Upper lobe of left lung (tissue), 6 donors: ENCODE data around the gene HSPBP1. TPM values are rescaled to one million over a fixed set of nuclear protein-coding genes. Genes with fewer than 3 reads are reported as not detected.
A peak's percentile ranks its signal among the peaks of the same experiment; 100 is the strongest.

Experiments
- ATAC-seq, 2 donors: fragments of 200-7000 bp; cut with Tn5 transposase; one replicate each; pipeline ENCODE4 v1.9.1; 2022; ENCODE audit warnings: mild to moderate bottlenecking in 2 of 2, moderate library complexity in 2 of 2; ENCODE audit not compliant: low FRiP score in 2 of 2
- DNase-seq, 2 donors: peaks; one replicate each; pipeline ENCODE4 v3.0.0-alpha.2; 2019 to 2020
- H3K27ac ChIP-seq, 4 donors: fragments of 200-600 bp; sonication (generic); one replicate each; pipeline ENCODE4 v1.5.1; 2016 to 2019
- H3K27me3 ChIP-seq, 4 donors: fragments of 200-600 bp; sonication (generic); one replicate each; pipeline ENCODE4 v1.5.1; 2017 to 2019
- H3K36me3 ChIP-seq, 4 donors: fragments of 200-600 bp; sonication (generic); one replicate each; pipeline ENCODE4 v1.5.1; 2016 to 2019
- H3K4me1 ChIP-seq, 4 donors: fragments of 200-600 bp; sonication (generic); one replicate each; pipeline ENCODE4 v1.5.1; 2018 to 2019
- H3K4me3 ChIP-seq, 4 donors: fragments of 200-600 bp; sonication (generic); one replicate each; pipeline ENCODE4 v1.5.1; 2017 to 2019; ENCODE audit warnings: mild to moderate bottlenecking in 2 of 4, moderate library complexity in 1 of 4
- H3K9me3 ChIP-seq, 4 donors: fragments of 200-600 bp; sonication (generic); one replicate each; pipeline ENCODE4 v1.5.1; 2018 to 2019
- CTCF ChIP-seq, 6 experiments: fragments of 450-650 bp in 4 of 6; fragments of 200-600 bp in 2 of 6; sonication (generic) in 2 of 6; IDR thresholded peaks; one replicate each; pipeline ENCODE4 v1.5.1; 2016 to 2019; ENCODE audit warnings: antibody characterized with exemption in 6 of 6
- EP300 ChIP-seq, 4 donors: sonication (generic); formaldehyde crosslinking; IDR thresholded peaks; one replicate each; pipeline ENCODE4 v1.5.1; 2017; ENCODE audit warnings: antibody characterized with exemption in 4 of 4, control low read depth in 2 of 4
- POLR2A ChIP-seq, 4 donors: fragments of 450-650 bp; IDR thresholded peaks; one replicate each; pipeline ENCODE4 v1.5.1; 2016 to 2017; ENCODE audit warnings: antibody characterized with exemption in 4 of 4, mild to moderate bottlenecking in 2 of 4
- POLR2AphosphoS5 ChIP-seq, 2 donors: sonication (generic); formaldehyde crosslinking; IDR thresholded peaks; one replicate each; pipeline ENCODE4 v1.5.1; 2017; ENCODE audit warnings: antibody characterized with exemption in 2 of 2
- WGBS, 2 donors: methylation state at CpG; one replicate each; pipeline ENCODE4 v1.1.5; 2017 to 2018; 5-methylcytosine and 5-hydroxymethylcytosine counted together
- total RNA-seq, 6 donors: library from RNA; depleted of rRNA in 4 of 6; stranded (reverse); fragments of >200 nt in 4 of 6; gene quantifications; one replicate each; pipeline versions ENCODE4 v1.1.0 to v1.2.1, GENCODE V29; 2016 to 2021
- donor health status: DM: no; HTN: no; CAD: no; lungs with moderate emphysema.
- donor health status: DM: no; HTN: yes; CAD: no; lungs with severe emphysema.

HSPBP1 gene
- total RNA-seq, 6 donors from 2014 or later: 21.0 to 34.6 (median 30.1) TPM

GRCh38 chr19:55287361-55288079, 7.6 kb upstream of the HSPBP1 start:
- no peak for TF ChIP-seq POLR2A (IDR thresholded peaks at IDR 0.05)
- no peak for TF ChIP-seq POLR2AphosphoS5 (IDR thresholded peaks at IDR 0.05)
- TF ChIP-seq EP300 (IDR thresholded peaks at IDR 0.05): no peak
- no peak for TF ChIP-seq CTCF (IDR thresholded peaks at IDR 0.05)
- Histone ChIP-seq H3K9me3 (no peaks in the 10 kb centered on the region), H3K4me1 (peaks cover 0 to 10% (median 2%) of the 10 kb centered on the region in 4 donors), H3K36me3 (no peaks in the 10 kb centered on the region), H3K27ac (no peak overlapping the region), H3K27me3 (peaks cover 0 to 12% (median 4%) of the 10 kb centered on the region in 4 donors), H3K4me3 (no peak overlapping the region)
- DNase-seq (no peak), ATAC-seq (no peak)
- 91 to 93% methylated on average over 7 to 20 of the region's 21 CpGs for WGBS, 2 donors

GRCh38 chr19:55285229-55285890, 5.5 kb upstream of the HSPBP1 start:
- H3K4me3 ChIP-seq: no peak overlapping the region
- 53 to 73% methylated on average over 8 to 16 of the region's 18 CpGs for WGBS, 2 donors
- H3K36me3 ChIP-seq: no peaks in the 10 kb centered on the region
- DNase-seq (peak in 1 of 2 donors; percentile 80), ATAC-seq (no peak)
- H3K27ac ChIP-seq: peak overlapping the region in 1 of 4 donors; percentile 66
- no peak for TF ChIP-seq POLR2AphosphoS5 (IDR thresholded peaks at IDR 0.05)
- H3K27me3 ChIP-seq: peaks cover 0 to 12% (median 4%) of the 10 kb centered on the region in 4 donors
- peaks cover 3 to 17% (median 7%) of the 10 kb centered on the region in 4 donors for H3K4me1 ChIP-seq
- H3K9me3 ChIP-seq: no peaks in the 10 kb centered on the region

- peak overlapping the region in 3 of 4 donors; percentile 26 to 66 (median 34) for H3K27ac ChIP-seq
- TF ChIP-seq POLR2A (IDR thresholded peaks at IDR 0.05) (no peak), CTCF (IDR thresholded peaks at IDR 0.05) (no peak), POLR2AphosphoS5 (IDR thresholded peaks at IDR 0.05) (no peak), EP300 (IDR thresholded peaks at IDR 0.05) (no peak)
- ATAC-seq (no peak), DNase-seq (no peak)
- H3K4me1 ChIP-seq: peaks cover 3 to 22% (median 11%) of the 10 kb centered on the region in 4 donors
- H3K27me3 ChIP-seq: peaks cover 0 to 12% (median 4%) of the 10 kb centered on the region in 4 donors
- 38 to 64% methylated on average over 2 to 4 of the region's 16 CpGs for WGBS, 2 donors
- no peaks in the 10 kb centered on the region for H3K9me3 ChIP-seq
- peak overlapping the region in 3 of 4 donors; percentile 26 to 41 (median 38) for H3K4me3 ChIP-seq
- no peaks in the 10 kb centered on the region for H3K36me3 ChIP-seq
Measured at GRCh38 chr19:55284405-55285058, 4.6 kb upstream of the HSPBP1 start.

GRCh38 chr19:55283548-55284377, 3.9 kb upstream of the HSPBP1 start, which contains the start of gene BRSK1:
Gene BRSK1, plus strand, starts transcription at chr19:55283997. Its CDS starts 446 bp downstream, at chr19:55284443.
- TF ChIP-seq CTCF (IDR thresholded peaks at IDR 0.05): no peak
- no peak for TF ChIP-seq EP300 (IDR thresholded peaks at IDR 0.05)
- no peak for TF ChIP-seq POLR2A (IDR thresholded peaks at IDR 0.05)
- TF ChIP-seq POLR2AphosphoS5 (IDR thresholded peaks at IDR 0.05): no peak
- no peak for DNase-seq
- peak within 1 kb of the TSS in 3 of 4 donors; percentile 26 to 41 (median 38) for H3K4me3 ChIP-seq
- no peaks in the 10 kb centered on the region for H3K9me3 ChIP-seq
- ATAC-seq: no peak
- H3K27me3 ChIP-seq: peaks cover 0 to 12% (median 4%) of the 10 kb centered on the region in 4 donors
- peaks cover 7 to 30% (median 17%) of the 10 kb centered on the region in 4 donors for H3K4me1 ChIP-seq
- no peaks in the 10 kb centered on the region for H3K36me3 ChIP-seq
- peak within 1 kb of the TSS in 3 of 4 donors; percentile 26 to 66 (median 34) for H3K27ac ChIP-seq
- 8 to 25% methylated on average over 9 to 24 of the region's 44 CpGs for WGBS, 2 donors
